Cerebellar nuclear complex (tissue), 1 donor: ENCODE results near the gene NTN1.
"Not testable (repeated sequence)": the region's sequence is repeated elsewhere in the genome, so short reads cannot be mapped to it uniquely, and the experiment has no call there.

Experiments
- DNase-seq, 2 experiments: peaks; one replicate each; lab custom pipeline; 2025; lab: John Stamatoyannopoulos, UW

The NTN1 gene

GRCh38 chr17:9021158-9021991 lies at the start of gene NTN1:
Gene NTN1 (plus strand): TSS chr17:9021510. CDS start chr17:9022374, 864 bp downstream.
- no peak for DNase-seq

GRCh38 chr17:8975091-8975725 lies 46.1 kb upstream of the NTN1 start:
- DNase-seq = no peak

- DNase-seq = no peak
Observed at GRCh38 chr17:8976638-8977037, 44.7 kb upstream of the NTN1 start.

- no peak for DNase-seq
Observed at GRCh38 chr17:8979715-8980114, 41.6 kb upstream of the NTN1 start.

- DNase-seq = no peak
Observed at GRCh38 chr17:8981443-8981842, 39.9 kb upstream of the NTN1 start.

- not testable (repeated sequence) for DNase-seq
Observed at GRCh38 chr17:8984225-8984624, 37.1 kb upstream of the NTN1 start.

GRCh38 chr17:8985054-8985701 lies 36.1 kb upstream of the NTN1 start:
- DNase-seq = no peak

GRCh38 chr17:8986295-8986694 lies 35.0 kb upstream of the NTN1 start:
- no peak for DNase-seq

- not testable (repeated sequence) for DNase-seq
Observed at GRCh38 chr17:8988263-8988935, 32.9 kb upstream of the NTN1 start.

- DNase-seq = no peak
Observed at GRCh38 chr17:8991514-8992285, 29.6 kb upstream of the NTN1 start.

GRCh38 chr17:8994319-8994718 lies 27.0 kb upstream of the NTN1 start:
- no peak for DNase-seq

GRCh38 chr17:8995711-8996110 lies 25.6 kb upstream of the NTN1 start:
- no peak for DNase-seq

GRCh38 chr17:8997994-8998628 lies 23.2 kb upstream of the NTN1 start:
- no peak for DNase-seq

GRCh38 chr17:9001559-9001958 lies 19.8 kb upstream of the NTN1 start:
- no peak for DNase-seq

GRCh38 chr17:9002227-9002605 lies 19.1 kb upstream of the NTN1 start:
- no peak for DNase-seq

- no peak for DNase-seq
Observed at GRCh38 chr17:9002606-9003354, 18.5 kb upstream of the NTN1 start.

GRCh38 chr17:9003355-9004131 lies 17.8 kb upstream of the NTN1 start:
- DNase-seq = no peak

GRCh38 chr17:9004132-9004960 lies 17.0 kb upstream of the NTN1 start:
- DNase-seq = no peak

- no peak for DNase-seq
Observed at GRCh38 chr17:9004961-9005285, 16.4 kb upstream of the NTN1 start.
